WERI-Rb-1 (cell line): Measurements from ENCODE around the gene TPRA1.

ENCODE experiments used
- DNase-seq: peaks from one replicate; pipeline ENCODE4 v3.0.0-alpha.2; 2020
- H3K27ac ChIP-seq: fragments of 250-450 bp; sonication (Bioruptor Pico); 2 replicates; pipeline ENCODE4 v1.5.1; 2020; ENCODE audit warnings: mild to moderate bottlenecking, moderate library complexity
- H3K27me3 ChIP-seq: fragments of 250-450 bp; sonication (Bioruptor Pico); 2 replicates; pipeline ENCODE4 v1.5.1; 2021; ENCODE audit warnings: mild to moderate bottlenecking, low read depth, moderate library complexity; ENCODE audit not compliant: insufficient read depth, severe bottlenecking
- H3K36me3 ChIP-seq: fragments of 250-450 bp; sonication (Bioruptor Pico); 2 replicates; pipeline ENCODE4 v1.5.1; 2020; ENCODE audit warnings: mild to moderate bottlenecking, moderate library complexity
- H3K4me3 ChIP-seq: 2 replicates; pipeline ENCODE4 v1.5.1; 2011; ENCODE audit warnings: low read depth, mild to moderate bottlenecking, control low read depth, low read length
- H3K9me3 ChIP-seq: fragments of 250-450 bp; sonication (Bioruptor Pico); 2 replicates; pipeline ENCODE4 v1.5.1; 2021; ENCODE audit warnings: mild to moderate bottlenecking, moderate library complexity; ENCODE audit not compliant: severe bottlenecking
- CTCF ChIP-seq: IDR thresholded peaks from 2 replicates; pipeline ENCODE4 v1.5.1; 2011; ENCODE audit warnings: low read depth, mild to moderate bottlenecking, control low read depth, inconsistent platforms, low read length

TPRA1 gene

GRCh38 chr3:127545216-127545615 lies 45.3 kb downstream of the TPRA1 start:
- Histone ChIP-seq H3K36me3 (no peaks in the 10 kb centered on the region), H3K27me3 (no peaks in the 10 kb centered on the region)
- no peak for TF ChIP-seq CTCF

GRCh38 chr3:127544803-127545201 lies 45.7 kb downstream of the TPRA1 start:
- no peak for TF ChIP-seq CTCF
- Histone ChIP-seq H3K27me3 (no peaks in the 10 kb centered on the region), H3K9me3 (no peaks in the 10 kb centered on the region), H3K4me3 (peak overlapping the region; percentile 33), H3K27ac (peak overlapping the region; percentile 99), H3K36me3 (no peaks in the 10 kb centered on the region)
- peak; percentile 87 for DNase-seq

More at GRCh38 chr3:127545216-127545615, 45.3 kb downstream of the TPRA1 start:
- Histone ChIP-seq H3K9me3 (no peaks in the 10 kb centered on the region), H3K4me3 (peak overlapping the region; percentile 33), H3K27ac (peak overlapping the region; percentile 99)
- DNase-seq: no peak

GRCh38 chr3:127544192-127544802 lies 46.2 kb downstream of the TPRA1 start:
- Histone ChIP-seq H3K4me3 (peak overlapping the region; percentile 33), H3K9me3 (no peaks in the 10 kb centered on the region), H3K27ac (peak overlapping the region; percentile 99), H3K27me3 (no peaks in the 10 kb centered on the region), H3K36me3 (no peaks in the 10 kb centered on the region)
- peak; percentile 96 for DNase-seq
- TF ChIP-seq CTCF: peak; percentile 90

GRCh38 chr3:127543441-127543840 lies 47.1 kb downstream of the TPRA1 start:
- no peaks in the 10 kb centered on the region for H3K9me3 ChIP-seq
- peak overlapping the region; percentile 99 for H3K27ac ChIP-seq
- no peaks in the 10 kb centered on the region for H3K27me3 ChIP-seq
- DNase-seq: no peak
- H3K4me3 ChIP-seq: no peak overlapping the region
- no peaks in the 10 kb centered on the region for H3K36me3 ChIP-seq
- TF ChIP-seq CTCF: no peak

- Histone ChIP-seq H3K9me3 (no peaks in the 10 kb centered on the region), H3K36me3 (no peaks in the 10 kb centered on the region), H3K27me3 (no peaks in the 10 kb centered on the region), H3K27ac (no peak overlapping the region), H3K4me3 (no peak overlapping the region)
- DNase-seq: peak; percentile 62
- TF ChIP-seq CTCF: no peak
These were observed 48.0 kb downstream of the TPRA1 start for GRCh38 chr3:127542441-127542952.

GRCh38 chr3:127541320-127541719 lies 49.2 kb downstream of the TPRA1 start:
- no peak for TF ChIP-seq CTCF
- no peak for DNase-seq
- Histone ChIP-seq H3K4me3 (no peak overlapping the region), H3K27ac (no peak overlapping the region), H3K9me3 (no peaks in the 10 kb centered on the region), H3K36me3 (no peaks in the 10 kb centered on the region), H3K27me3 (no peaks in the 10 kb centered on the region)
